Measurements from ENCODE around the gene TSC22D2. TPM values are rescaled to one million over a fixed set of nuclear protein-coding genes. Genes with fewer than 3 reads are reported as not detected.

Gene TSC22D2
- total RNA-seq, 1 donor from 2014 or later: 16.0 TPM

GRCh38 chr3:150384296-150385212, 23.5 kb upstream of the TSC22D2 start:
- no peak for DNase-seq (ENCODE audit: low read depth)
- peak; percentile 60 for TF ChIP-seq CTCF (conservative IDR thresholded peaks at IDR 0.05; ENCODE audit: low read depth, low read length)
- H3K4me3 ChIP-seq (ENCODE audit: low read depth, low read length): peak overlapping the region; percentile 24

GRCh38 chr3:150385296-150386242, 22.5 kb upstream of the TSC22D2 start:
- no peak for TF ChIP-seq CTCF (conservative IDR thresholded peaks at IDR 0.05; ENCODE audit: low read depth, low read length)
- H3K4me3 ChIP-seq (ENCODE audit: low read depth, low read length): no peak overlapping the region
- DNase-seq (ENCODE audit: low read depth): no peak

GRCh38 chr3:150388498-150389418, 19.3 kb upstream of the TSC22D2 start:
- no peak for TF ChIP-seq CTCF (conservative IDR thresholded peaks at IDR 0.05; ENCODE audit: low read depth, low read length)
- DNase-seq (ENCODE audit: low read depth): no peak
- H3K4me3 ChIP-seq (ENCODE audit: low read depth, low read length): no peak overlapping the region

GRCh38 chr3:150390087-150390486, 18.0 kb upstream of the TSC22D2 start:
- H3K4me3 ChIP-seq (ENCODE audit: low read depth, low read length): no peak overlapping the region
- DNase-seq (ENCODE audit: low read depth): no peak
- no peak for TF ChIP-seq CTCF (conservative IDR thresholded peaks at IDR 0.05; ENCODE audit: low read depth, low read length)

- no peak for DNase-seq (ENCODE audit: low read depth)
- no peak for TF ChIP-seq CTCF (conservative IDR thresholded peaks at IDR 0.05; ENCODE audit: low read depth, low read length)
- no peak overlapping the region for H3K4me3 ChIP-seq (ENCODE audit: low read depth, low read length)
These were observed 16.9 kb upstream of the TSC22D2 start for GRCh38 chr3:150391161-150391560.

GRCh38 chr3:150393745-150394144, 14.4 kb upstream of the TSC22D2 start:
- TF ChIP-seq CTCF (conservative IDR thresholded peaks at IDR 0.05; ENCODE audit: low read depth, low read length): no peak
- DNase-seq (ENCODE audit: low read depth): no peak
- H3K4me3 ChIP-seq (ENCODE audit: low read depth, low read length): no peak overlapping the region

Data from epithelial cell of proximal tubule (primary cell).